DMS53 (cell line): ENCODE data around the gene DGKB.
A peak's percentile ranks its signal among the peaks of the same experiment; 100 is the strongest.

Experiments used
- DNase-seq: peaks from one replicate; lab custom pipeline; 2025; lab: John Stamatoyannopoulos, UW

DGKB gene

GRCh38 chr7:14115701-14116100 is 786.9 kb downstream of the DGKB start:
- DNase-seq, result no peak

DNA sequence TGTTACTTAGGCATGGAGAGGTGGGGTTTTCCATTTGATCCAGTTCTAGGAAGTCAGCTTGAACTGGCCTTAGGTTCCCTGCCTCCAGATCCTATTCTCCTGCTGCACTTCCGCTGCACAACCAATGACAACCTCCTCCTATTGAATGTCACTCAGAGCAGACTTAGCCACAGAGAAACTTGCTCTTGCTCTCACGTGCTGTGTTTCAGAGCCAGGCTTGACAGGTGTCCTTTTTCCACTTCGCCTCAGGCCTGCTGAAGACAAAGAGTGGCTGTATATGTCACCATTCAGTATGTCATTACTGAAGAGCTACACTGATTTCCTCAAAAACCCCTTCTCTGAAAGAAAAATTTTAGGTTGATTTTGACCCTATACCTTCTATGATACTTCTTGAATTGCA is 797.7 kb downstream of the DGKB start:
- no peak for DNase-seq

GRCh38 chr7:14096159-14096558 is 806.4 kb downstream of the DGKB start:
- no peak for DNase-seq

DNA sequence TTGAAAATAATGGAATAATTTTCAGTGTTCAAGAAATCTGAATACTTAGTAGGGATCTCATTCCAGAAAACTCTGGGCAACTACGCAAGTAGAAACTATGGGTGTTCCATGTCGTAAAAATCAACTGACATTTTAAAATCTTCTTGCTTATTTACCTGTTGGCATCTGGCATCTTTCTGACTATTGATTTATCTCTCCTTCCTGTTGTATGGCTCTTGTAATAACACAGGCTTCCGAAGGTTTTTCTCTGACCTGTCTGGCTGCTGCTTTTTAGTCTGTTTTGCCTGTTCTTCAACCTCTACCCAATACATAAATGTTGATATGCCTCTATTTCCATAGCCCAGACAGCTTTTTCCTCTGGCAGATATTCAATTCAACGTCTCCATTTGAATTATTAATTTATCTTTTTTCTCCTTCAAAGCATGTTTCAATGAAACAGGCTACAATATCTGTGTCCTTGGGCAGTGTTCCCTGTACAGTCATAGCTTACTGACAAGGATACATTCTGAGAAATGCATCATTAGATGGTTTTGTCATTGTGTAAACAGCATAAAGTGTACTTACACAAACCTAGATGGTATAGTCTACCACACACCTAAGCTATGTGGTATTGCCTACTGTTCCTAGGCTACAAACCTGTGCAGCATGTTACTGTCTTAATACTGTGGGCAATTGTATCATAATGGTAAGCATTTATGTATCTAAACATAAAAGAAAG is 807.2 kb downstream of the DGKB start:
- DNase-seq, result peak; percentile 78
